ENCODE data around the gene ECI1.

The ECI1 gene

GRCh38 chr16:2229091-2229490 lies 22.3 kb downstream of the ECI1 start:
- no peak for TF ChIP-seq FOXM1 (IDR thresholded peaks at IDR 0.05; ENCODE audit: borderline replicate concordance, low read depth)

DNA sequence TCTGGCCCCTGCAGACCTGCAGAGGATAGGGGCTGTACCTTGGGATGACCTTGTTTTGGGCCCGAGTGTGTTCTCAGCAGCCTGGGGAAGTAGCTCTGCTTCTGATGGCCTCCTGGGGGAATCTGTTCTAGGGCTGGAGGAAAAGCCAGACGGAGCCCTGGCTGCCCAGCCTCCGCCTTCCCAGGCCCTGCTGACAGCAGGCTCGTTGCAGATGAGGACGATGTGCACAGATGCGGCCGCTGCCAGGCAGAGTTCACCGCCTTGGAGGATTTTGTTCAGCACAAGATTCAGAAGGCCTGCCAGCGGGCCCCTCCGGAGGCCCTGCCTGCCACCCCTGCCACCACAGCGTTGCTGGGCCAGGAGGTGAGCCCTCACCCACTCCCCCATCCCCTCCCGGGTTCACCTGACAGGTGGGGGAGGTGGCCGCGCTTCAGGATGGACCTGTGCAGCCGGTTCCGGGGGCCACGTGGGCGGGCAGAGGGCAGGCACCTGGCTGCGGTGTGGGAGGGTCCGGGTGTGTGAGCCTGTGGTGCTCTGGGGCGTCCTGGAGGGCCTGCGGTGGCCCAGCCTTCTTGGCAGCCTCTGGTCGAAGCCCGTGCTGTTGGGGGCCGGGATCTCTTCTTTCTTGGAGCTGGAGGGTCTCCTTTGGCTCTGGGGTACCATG lies 23.1 kb downstream of the ECI1 start:
- no peak for TF ChIP-seq EP300 (IDR thresholded peaks at IDR 0.05; ENCODE audit: borderline replicate concordance)
- TF ChIP-seq USF1 (IDR thresholded peaks at IDR 0.05), result no peak
- TF ChIP-seq RAD21 (IDR thresholded peaks at IDR 0.05; ENCODE audit: low read depth), result no peak
- no peak for TF ChIP-seq YY1 (IDR thresholded peaks at IDR 0.05; ENCODE audit: low read depth)
- no peak for TF ChIP-seq EGR1 (IDR thresholded peaks at IDR 0.05)
- no peak for TF ChIP-seq ZBTB7A (IDR thresholded peaks at IDR 0.05; ENCODE audit: low read depth)
- TF ChIP-seq MAX (IDR thresholded peaks at IDR 0.05), result no peak
- TF ChIP-seq CEBPB (IDR thresholded peaks at IDR 0.05), result no peak
- no peak for TF ChIP-seq TAF1 (IDR thresholded peaks at IDR 0.05; ENCODE audit: low read depth)
- no peak for TF ChIP-seq TCF12 (IDR thresholded peaks at IDR 0.05; ENCODE audit: low read depth)
- TF ChIP-seq NFIC (IDR thresholded peaks at IDR 0.05), result no peak
- TF ChIP-seq, protein P1, sequence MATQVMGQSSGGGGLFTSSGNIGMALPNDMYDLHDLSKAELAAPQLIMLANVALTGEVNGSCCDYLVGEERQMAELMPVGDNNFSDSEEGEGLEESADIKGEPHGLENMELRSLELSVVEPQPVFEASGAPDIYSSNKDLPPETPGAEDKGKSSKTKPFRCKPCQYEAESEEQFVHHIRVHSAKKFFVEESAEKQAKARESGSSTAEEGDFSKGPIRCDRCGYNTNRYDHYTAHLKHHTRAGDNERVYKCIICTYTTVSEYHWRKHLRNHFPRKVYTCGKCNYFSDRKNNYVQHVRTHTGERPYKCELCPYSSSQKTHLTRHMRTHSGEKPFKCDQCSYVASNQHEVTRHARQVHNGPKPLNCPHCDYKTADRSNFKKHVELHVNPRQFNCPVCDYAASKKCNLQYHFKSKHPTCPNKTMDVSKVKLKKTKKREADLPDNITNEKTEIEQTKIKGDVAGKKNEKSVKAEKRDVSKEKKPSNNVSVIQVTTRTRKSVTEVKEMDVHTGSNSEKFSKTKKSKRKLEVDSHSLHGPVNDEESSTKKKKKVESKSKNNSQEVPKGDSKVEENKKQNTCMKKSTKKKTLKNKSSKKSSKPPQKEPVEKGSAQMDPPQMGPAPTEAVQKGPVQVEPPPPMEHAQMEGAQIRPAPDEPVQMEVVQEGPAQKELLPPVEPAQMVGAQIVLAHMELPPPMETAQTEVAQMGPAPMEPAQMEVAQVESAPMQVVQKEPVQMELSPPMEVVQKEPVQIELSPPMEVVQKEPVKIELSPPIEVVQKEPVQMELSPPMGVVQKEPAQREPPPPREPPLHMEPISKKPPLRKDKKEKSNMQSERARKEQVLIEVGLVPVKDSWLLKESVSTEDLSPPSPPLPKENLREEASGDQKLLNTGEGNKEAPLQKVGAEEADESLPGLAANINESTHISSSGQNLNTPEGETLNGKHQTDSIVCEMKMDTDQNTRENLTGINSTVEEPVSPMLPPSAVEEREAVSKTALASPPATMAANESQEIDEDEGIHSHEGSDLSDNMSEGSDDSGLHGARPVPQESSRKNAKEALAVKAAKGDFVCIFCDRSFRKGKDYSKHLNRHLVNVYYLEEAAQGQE (IDR thresholded peaks at IDR 0.05; ENCODE audit: low read depth), result no peak
- no peak for TF ChIP-seq TEAD4 (IDR thresholded peaks at IDR 0.05)
- no peak for TF ChIP-seq CREB1 (IDR thresholded peaks at IDR 0.05; ENCODE audit: low read depth)
- TF ChIP-seq FOXM1 (IDR thresholded peaks at IDR 0.05; ENCODE audit: borderline replicate concordance, low read depth), result no peak

DNA sequence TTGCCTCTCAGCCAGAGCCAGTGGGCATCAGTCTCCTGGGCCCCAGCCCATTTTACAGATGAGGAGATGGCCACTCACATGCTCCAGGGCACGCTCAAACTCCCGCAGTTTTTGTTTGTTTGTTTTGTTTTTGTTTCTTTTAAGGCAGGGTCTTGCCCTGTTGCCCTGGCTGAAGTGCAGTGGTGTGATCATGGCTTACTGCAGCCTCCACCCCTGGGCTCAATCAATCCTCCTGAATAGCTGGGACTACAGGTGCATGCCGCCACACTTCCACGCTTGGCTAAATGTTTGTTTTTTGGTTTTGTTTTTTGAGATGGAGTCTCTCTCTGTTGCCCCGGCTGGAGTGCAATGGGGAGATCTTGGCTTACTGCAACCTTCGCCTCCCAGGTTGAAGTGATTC lies 24.5 kb downstream of the ECI1 start:
- TF ChIP-seq USF1 (IDR thresholded peaks at IDR 0.05), result no peak
- TF ChIP-seq, protein P1 (IDR thresholded peaks at IDR 0.05; ENCODE audit: low read depth), result no peak

DNA sequence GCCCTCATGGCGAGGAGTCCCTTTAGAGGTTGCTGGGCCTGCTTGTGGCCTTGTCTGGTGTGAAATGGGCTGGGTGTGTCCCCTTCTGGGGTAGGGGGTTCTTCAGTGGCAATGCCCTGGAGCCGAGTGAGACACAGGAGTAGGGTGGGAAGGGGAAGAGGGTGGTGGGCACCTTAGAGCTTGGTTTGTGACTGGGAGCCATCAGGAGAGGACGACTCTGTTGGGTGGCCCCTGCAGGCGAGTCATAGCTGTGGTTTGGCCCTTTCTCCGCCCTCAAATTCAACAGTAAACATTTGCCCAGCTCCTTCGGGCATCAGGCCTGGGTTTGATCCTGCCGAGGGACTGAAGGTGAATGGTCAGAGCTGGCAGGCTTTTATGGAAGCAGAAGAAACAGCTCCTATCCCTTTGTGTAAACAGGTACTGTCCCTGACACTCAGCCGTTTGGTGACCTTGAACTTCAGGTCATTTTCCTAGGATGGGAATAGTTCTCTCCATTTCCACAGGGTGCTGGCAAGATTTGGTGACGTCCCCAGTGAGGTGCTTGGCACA lies 25.1 kb downstream of the ECI1 start:
- TF ChIP-seq ZBTB7A (IDR thresholded peaks at IDR 0.05; ENCODE audit: low read depth) (no peak), TEAD4 (IDR thresholded peaks at IDR 0.05) (no peak), YY1 (IDR thresholded peaks at IDR 0.05; ENCODE audit: low read depth) (no peak)

DNA sequence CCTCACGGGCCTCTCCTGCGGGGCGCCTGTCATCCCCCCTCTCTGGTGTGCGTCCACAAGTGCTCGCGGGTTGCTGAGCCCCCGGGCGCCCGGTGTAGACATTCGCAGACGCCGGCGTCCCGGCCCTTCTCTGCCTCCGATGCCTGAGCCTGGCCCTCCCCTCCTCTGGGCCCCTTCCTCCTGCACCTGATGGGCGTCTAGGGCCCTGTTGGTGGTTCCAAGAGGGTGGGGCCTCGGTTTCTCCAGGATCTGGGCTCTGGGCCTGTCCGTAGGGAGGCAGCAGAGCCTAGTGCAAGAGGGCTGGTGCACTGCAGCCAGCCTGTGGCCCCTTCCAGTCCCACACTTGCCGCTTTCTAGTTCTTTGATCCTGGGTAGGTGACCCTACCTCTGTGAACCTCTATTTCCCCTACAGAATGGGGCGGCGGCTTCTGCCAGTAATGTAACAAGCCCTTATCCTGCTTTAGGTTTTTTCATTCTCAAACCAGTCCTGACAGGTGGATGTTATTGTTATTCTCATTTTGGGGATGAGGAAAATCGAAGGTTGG lies 27.4 kb downstream of the ECI1 start:
- no peak for TF ChIP-seq CREB1 (IDR thresholded peaks at IDR 0.05; ENCODE audit: low read depth)
- TF ChIP-seq TCF12 (IDR thresholded peaks at IDR 0.05; ENCODE audit: low read depth), result no peak
- peak; percentile 34; the same call in 1 of the 2 replicates for TF ChIP-seq RAD21 (IDR thresholded peaks at IDR 0.05; ENCODE audit: low read depth)
- TF ChIP-seq ZBTB7A (IDR thresholded peaks at IDR 0.05; ENCODE audit: low read depth), result peak; percentile 25; the same call in 1 of the 2 replicates

GRCh38 chr16:2223221-2223941 lies 28.0 kb downstream of the ECI1 start, which contains the start of gene E4F1:
TSS of gene E4F1 (plus strand) at chr16:2223591. CDS start at chr16:2223614, 23 bp downstream.
- TF ChIP-seq CEBPB (IDR thresholded peaks at IDR 0.05) (peak; percentile 90), YY1 (IDR thresholded peaks at IDR 0.05; ENCODE audit: low read depth) (peak; percentile 95), CREB1 (IDR thresholded peaks at IDR 0.05; ENCODE audit: low read depth) (peak; percentile 87), TEAD4 (IDR thresholded peaks at IDR 0.05) (peak; percentile 21), USF1 (IDR thresholded peaks at IDR 0.05) (0 out of 2 replicates have a peak, but pooled peaks have one; percentile 33), TCF12 (IDR thresholded peaks at IDR 0.05; ENCODE audit: low read depth) (0 out of 2 replicates have a peak, but pooled peaks have one; percentile 10), EP300 (IDR thresholded peaks at IDR 0.05; ENCODE audit: borderline replicate concordance) (no peak; the same call in 1 of the 2 replicates), NFIC (IDR thresholded peaks at IDR 0.05) (peak; percentile 24; the same call in 1 of the 2 replicates), MAX (IDR thresholded peaks at IDR 0.05) (peak; percentile 92), EGR1 (IDR thresholded peaks at IDR 0.05) (peak; percentile 43; the same call in 1 of the 2 replicates), FOXM1 (IDR thresholded peaks at IDR 0.05; ENCODE audit: borderline replicate concordance, low read depth) (no peak), RAD21 (IDR thresholded peaks at IDR 0.05; ENCODE audit: low read depth) (no peak), TAF1 (IDR thresholded peaks at IDR 0.05; ENCODE audit: low read depth) (peak; percentile 94), ZBTB7A (IDR thresholded peaks at IDR 0.05; ENCODE audit: low read depth) (no peak)
- TF ChIP-seq, protein P1 (IDR thresholded peaks at IDR 0.05; ENCODE audit: low read depth), result no peak
